ENCODE data around the gene GAA.
"Not testable (repeated sequence)": the region's sequence is repeated elsewhere in the genome, so short reads cannot be mapped to it uniquely, and the experiment has no call there.

The GAA gene

DNA sequence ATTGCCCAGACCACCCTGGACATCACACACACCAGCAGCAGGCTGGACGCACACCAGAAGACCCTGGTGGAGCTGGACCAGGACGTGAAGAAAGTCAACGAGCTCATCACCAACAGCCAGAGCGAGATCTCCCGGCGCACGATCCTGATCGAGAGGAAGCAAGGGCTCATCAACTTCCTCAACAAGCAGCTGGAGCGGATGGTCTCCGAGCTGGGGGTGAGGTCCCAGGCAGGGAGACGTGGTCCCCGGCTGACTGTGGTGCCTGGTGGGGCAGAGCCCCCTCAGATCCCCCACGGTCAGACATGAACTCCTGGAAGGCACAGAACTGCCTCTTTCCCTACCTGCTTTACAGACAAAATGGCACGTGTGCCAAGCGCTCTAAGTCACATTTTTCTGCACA is 16.6 kb upstream of the GAA start:
- no peak for DNase-seq

DNA sequence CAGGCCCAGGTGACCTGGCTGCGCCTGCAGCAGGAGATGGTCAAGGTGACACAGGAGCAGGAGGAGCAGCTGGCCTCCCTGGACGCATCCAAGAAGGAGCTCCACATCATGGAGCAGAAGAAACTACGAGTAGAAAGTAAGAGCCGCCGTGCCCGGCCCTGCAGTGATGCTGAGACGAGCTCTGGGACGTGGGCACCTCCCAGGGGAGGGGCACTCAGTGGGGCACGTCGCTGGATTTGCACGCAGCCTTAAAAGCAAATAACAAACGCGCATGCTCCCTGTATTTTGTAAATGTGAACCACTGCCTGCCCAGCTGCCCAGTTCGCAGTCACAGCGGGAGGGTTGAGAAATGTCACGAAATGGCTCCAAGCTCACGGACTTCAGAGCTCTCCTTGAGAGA is 15.3 kb upstream of the GAA start:
- no peak for DNase-seq

DNA sequence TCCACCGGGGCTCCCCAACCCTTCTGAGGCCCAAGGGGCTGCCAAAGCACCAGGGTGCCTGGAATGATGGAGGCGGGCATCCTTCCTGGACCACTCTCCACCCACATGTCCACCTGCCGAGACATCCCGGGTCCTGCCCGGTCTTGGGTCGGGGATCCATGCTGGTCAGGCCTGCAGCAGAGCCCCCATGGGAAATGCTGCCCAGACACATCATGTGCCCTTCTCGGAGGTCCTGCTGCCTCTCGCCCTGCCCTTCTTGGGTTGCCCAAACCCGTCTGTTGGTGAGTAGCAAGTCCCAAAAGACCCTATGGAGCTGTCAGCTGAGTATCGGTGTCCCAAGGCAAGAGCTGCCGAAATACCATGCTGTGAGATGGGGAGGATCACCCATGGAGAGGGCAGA is 14.8 kb upstream of the GAA start:
- no peak for DNase-seq

DNA sequence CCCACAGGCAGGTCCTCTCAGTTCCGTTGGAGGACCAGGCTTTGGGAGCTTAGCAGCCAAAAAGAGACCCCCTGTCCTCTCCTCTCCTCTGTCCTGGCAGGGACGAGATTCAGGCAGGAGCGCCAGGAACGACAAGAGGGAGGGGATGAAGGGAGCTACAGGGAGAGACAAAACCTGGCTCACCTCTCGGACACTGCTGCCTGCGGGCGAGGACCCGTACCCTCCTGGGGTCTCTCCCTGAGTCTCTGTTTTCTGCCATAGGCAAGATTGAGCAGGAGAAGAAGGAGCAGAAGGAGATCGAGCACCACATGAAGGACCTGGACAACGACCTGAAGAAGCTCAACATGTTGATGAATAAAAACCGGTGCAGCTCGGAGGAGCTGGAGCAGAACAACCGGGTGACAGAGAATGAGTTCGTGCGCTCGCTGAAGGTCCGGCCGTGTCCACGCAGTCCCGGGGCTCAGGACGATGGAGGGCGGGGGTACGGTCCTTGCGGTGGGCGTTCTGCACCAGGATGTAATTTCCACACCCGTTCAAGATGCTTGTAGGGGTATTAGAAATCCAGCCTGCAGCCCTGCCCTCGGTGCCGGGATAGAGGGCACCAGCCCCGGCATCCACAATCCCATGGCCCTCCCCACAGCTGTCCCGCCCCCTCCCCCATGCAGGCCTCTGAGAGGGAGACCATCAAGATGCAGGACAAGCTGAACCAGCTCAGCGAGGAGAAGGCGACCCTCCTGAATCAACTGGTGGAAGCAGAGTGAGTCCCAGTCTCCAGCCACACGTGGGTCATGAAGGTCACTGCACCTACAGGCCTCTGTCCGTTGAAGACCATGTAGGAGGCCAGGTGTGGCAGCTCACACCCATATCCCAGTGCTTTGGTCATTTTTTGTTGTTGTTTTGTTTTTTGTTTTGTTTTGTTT is 13.8 kb upstream of the GAA start:
- no peak for DNase-seq

DNA sequence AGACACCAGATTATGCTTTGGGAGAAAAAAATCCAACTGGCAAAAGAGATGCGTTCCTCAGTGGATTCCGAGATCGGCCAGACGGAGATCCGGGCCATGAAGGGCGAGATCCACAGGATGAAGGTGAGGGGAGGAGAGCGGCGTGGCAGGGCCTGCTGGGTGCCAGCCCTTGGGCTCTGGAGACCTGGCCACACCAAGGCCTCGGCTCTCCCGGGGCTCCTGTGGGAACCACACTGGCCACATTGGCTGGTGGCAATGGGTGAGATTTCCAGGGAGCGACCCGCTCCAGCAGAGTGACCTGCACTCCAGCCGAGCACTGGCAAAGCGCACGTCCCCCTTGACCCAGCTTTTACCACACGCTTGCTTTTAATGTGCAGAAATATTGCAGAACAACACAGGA is 11.6 kb upstream of the GAA start:
- DNase-seq: no peak

DNA sequence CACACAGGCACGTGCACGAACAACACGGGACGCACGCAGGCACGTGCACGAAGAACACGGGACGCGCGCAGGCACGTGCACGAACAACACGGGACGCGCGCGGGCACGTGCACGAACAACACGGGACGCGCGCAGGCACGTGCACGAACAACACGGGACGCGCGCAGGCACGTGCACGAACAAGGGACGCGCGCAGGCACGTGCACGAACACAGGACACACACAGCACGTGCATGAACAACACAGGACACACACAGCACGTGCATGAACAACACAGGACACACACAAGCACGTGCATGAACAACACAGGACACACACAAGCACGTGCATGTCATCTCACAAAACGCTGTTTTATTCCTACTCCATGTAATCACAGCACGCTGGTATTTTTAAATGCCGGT is 11.2 kb upstream of the GAA start:
- DNase-seq: not testable (repeated sequence)

DNA sequence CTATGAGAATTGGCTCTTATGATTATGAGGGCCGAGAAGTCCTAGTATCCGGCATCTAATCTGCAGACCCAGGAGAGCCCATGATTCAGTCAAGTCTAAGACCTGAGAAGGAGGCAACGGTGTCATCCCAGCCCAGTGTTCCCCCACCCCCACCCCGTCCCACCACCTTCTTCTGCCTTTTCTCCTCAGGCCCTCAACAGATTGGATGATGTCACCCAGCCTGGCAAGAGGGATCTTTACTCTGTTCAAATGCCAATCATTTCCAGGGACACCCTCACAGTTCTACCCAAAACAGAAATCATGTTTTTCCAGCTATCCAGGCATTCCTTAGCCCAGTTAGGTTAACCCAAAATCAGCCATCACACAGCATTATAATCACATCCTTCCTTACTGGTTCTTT is 10.0 kb upstream of the GAA start:
- no peak for DNase-seq

DNA sequence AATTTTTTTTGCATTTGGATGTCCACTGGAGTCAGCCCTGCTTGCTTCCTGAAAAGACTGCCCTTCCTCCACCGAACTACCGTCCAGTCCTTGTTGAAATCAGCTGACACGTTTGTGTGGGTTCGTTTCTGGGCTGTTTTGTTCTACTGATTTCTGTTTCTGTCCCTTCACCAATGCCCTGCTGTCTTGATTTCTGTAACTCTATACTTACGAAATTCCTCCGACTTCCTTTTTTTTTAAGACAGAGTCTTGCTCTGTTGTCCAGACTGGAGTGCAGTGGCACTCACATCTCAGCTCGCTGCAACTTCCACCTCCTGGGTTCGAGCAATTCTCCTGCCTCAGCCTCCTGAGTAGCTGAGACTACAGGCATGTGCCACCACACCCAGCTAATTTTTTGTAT is 8.4 kb upstream of the GAA start:
- no peak for DNase-seq

DNA sequence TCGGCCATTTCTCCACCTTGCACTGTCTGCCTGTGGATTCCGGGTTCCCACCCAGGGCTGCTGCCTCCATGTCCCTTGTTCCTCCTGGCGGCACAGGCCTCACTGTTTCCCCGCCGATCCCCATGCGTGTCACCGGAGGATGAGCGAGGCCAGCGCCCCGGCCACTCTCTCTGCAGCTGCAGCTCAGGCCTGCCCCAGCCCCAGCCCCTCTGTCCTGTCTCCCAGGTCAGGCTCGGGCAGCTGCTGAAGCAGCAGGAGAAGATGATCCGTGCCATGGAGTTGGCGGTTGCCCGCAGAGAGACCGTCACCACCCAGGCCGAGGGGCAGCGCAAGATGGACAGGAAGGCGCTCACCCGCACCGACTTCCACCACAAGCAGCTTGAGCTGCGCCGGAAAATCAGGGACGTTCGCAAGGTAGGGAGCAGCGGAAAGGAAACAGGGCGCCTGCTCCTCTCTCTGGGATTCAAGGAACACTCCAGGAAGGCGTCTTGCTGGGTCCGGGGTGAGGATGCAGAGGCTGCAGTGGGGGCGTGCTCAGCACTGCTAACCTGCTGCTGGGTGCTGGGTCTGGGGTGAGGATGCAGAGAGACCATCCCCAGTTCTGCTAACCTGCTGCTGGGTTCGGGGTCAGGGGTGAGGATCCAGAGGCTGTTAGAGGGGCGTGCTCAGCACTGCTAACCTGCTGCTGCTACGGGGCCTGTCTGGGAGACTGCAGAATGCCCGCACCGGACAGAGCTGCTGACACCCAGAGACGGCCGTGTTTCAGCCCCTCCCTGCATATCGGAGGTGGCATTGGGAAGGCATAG is 6.1 kb upstream of the GAA start:
- DNase-seq: no peak

DNA sequence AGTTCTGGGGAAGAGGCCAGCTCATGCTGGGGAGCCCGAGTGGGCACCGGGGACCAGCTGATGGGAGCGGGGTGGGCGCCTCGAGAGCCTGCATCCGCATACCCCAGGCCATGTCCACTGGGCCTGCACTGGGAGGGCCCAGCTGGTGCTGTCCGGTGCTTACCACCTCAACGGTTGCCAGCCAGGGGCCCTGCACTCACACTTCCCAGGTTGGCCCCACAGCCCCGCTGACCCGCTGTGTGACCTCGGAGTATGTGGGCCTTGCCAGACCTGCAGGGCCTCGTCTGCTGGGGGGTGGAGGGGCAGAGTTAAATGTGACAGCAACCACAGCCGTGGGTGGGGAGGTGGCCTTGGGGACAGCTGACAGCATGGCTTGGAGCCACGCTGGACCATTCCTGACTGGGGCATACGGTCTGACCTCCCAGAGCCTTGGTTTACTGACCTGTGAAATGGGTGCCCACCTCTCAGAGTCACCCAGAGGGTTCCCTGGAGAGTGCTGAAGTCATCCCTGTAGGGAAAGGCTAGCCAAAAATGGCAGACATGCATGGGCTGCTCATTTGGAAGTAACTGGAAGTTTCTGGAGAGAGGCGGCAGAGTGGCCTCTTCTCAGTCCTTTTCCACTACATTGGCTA is 5.4 kb upstream of the GAA start:
- DNase-seq: no peak

DNA sequence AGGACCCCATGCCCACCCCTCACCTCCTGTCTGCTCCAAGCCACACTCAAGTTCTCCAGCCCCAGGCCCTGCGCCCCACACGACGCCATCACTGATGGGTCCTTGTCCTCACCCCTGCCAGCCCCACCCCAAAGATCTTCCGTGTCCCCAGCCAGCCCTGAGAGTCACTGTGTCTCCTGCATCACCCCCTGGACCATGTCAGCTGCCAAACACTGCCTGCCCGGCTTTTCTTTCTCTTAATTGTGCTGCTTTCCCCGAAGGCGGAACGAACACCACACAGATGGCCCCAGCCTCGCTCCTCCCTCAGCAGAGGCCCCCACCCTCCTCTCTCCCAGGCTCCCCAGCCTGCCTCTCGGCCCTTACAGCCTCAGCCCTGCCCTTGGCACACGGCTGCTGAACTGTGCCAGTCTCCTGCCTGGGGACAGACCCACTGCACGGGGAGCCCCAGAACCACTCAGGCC is 4.8 kb upstream of the GAA start:
- no peak for DNase-seq

DNA sequence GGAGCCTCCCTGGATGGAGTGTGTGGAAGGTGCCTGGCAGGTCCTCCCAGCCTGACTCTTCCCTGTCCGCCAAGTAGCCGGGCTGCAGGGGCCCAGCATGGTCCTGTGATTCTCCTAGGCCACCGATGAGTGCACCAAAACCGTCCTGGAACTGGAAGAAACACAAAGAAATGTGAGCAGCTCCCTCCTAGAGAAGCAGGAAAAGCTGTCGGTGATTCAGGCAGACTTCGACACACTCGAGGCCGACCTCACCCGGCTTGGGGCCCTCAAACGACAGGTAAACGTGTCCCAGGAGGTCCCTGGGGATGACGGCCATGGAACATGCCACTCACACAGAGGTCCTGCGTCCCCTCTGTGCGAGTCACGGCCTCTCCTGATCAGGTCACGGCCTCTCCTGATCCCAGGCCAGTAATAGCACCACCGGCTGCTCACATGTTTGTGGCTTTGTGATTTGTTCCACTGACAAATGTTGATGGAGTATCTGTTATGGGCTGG is 4.2 kb upstream of the GAA start:
- DNase-seq: no peak

DNA sequence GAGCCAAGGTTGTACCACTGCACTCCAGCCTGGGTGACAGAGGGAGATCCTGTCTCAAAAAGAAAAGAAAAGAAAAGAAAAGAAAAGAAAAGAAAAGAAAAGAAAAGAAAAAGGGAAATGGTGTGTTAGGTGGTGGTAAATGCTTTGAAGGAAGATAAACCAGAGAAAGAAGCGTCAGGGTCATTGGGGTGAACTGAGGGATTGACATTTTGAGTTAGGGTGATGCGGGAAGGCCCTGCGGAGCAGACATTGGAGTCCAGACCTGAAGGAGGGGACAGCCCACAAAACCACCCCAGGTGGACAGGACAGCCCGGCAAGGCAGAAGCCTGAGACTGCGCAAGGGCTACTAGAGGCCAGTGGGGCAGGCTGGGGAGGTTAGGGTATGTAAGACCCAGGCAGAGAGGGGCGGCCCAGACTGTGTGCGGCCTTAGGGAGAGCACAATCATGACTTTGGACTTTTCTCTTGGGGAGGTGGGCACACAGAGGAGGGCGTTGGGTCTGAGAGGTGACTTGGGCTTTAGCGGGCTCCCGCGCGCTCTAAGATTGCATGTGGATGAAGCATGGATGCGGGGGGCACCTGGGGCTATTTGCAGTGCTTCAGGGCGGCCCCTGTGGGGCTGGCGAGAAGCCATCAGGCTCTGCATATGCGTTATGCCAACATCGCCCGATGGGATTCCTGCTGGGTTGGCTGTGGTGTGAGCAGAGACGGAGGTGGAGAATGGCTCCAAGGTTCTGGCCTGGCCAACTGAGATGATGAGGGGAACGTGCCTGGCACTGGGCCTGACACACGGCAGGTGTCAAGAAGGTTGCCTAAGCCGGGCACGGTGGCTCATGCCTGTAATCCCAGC is 3.3 kb upstream of the GAA start:
- DNase-seq: no peak

DNA sequence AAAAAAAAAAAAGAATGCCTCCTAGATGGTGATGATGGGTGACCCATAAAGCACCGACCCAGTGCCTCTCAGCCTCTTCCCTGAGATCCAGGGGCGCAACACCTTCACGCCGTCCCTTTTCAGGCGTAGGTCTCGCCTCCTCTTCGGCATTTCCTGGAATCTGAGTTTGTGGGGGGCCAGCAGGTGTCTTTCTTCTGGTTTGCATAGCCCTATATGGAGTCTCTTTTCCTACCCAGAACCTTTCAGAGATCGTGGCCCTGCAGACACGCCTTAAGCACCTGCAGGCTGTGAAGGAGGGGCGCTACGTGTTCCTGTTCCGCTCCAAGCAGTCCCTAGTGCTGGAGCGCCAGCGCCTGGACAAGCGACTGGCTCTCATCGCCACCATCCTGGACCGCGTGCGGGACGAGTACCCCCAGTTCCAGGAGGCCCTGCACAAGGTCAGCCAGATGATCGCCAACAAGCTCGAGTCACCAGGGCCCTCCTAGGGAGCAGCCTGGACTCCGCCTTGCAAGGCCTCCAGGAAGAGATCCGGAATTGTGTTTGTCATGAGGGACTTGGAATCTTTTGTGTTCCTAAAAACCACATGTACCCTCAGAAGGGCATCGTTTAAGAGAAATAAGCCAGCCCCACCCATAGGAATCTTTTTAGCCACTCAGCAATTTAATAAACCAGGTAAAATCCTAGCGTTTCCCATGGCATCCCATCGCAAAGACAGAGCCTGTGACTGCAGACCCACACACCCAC is 1.9 kb upstream of the GAA start:
- no peak for DNase-seq

DNA sequence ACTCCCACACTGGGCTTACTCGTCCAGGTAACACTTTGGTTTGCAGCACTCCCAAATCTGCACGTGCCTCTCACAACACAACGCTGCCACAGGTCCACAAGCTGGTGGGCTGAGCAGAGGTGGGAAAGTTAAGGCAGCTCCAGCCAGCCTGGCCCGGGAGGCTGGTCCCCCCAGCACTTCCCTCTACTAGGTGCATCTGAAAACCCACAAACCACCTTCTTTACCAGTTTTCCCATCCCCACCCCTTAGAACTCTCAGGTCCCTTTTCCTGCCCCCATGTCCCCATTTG is 1.4 kb upstream of the GAA start:
- no peak for DNase-seq

DNA sequence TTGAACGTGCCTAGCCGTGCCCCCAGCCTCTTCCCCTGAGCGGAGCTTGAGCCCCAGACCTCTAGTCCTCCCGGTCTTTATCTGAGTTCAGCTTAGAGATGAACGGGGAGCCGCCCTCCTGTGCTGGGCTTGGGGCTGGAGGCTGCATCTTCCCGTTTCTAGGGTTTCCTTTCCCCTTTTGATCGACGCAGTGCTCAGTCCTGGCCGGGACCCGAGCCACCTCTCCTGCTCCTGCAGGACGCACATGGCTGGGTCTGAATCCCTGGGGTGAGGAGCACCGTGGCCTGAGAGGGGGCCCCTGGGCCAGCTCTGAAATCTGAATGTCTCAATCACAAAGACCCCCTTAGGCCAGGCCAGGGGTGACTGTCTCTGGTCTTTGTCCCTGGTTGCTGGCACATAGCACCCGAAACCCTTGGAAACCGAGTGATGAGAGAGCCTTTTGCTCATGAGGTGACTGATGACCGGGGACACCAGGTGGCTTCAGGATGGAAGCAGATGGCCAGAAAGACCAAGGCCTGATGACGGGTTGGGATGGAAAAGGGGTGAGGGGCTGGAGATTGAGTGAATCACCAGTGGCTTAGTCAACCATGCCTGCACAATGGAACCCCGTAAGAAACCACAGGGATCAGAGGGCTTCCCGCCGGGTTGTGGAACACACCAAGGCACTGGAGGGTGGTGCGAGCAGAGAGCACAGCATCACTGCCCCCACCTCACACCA is 724 bp downstream of the GAA start:
- DNase-seq: peak; percentile 34

DNA sequence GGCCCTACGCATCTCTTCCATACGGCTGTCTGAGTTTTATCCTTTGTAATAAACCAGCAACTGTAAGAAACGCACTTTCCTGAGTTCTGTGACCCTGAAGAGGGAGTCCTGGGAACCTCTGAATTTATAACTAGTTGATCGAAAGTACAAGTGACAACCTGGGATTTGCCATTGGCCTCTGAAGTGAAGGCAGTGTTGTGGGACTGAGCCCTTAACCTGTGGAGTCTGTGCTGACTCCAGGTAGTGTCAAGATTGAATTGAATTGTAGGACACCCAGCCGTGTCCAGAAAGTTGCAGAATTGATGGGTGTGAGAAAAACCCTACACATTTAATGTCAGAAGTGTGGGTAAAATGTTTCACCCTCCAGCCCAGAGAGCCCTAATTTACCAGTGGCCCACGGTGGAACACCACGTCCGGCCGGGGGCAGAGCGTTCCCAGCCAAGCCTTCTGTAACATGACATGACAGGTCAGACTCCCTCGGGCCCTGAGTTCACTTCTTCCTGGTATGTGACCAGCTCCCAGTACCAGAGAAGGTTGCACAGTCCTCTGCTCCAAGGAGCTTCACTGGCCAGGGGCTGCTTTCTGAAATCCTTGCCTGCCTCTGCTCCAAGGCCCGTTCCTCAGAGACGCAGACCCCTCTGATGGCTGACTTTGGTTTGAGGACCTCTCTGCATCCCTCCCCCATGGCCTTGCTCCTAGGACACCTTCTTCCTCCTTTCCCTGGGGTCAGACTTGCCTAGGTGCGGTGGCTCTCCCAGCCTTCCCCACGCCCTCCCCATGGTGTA is 1.5 kb downstream of the GAA start:
- no peak for DNase-seq

DNA sequence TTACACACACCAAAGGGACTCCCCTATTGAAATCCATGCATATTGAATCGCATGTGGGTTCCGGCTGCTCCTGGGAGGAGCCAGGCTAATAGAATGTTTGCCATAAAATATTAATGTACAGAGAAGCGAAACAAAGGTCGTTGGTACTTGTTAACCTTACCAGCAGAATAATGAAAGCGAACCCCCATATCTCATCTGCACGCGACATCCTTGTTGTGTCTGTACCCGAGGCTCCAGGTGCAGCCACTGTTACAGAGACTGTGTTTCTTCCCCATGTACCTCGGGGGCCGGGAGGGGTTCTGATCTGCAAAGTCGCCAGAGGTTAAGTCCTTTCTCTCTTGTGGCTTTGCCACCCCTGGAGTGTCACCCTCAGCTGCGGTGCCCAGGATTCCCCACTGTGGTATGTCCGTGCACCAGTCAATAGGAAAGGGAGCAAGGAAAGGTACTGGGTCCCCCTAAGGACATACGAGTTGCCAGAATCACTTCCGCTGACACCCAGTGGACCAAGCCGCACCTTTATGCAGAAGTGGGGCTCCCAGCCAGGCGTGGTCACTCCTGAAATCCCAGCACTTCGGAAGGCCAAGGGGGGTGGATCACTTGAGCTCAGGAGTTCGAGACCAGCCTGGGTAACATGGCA is 2.2 kb downstream of the GAA start:
- DNase-seq: no peak

DNA sequence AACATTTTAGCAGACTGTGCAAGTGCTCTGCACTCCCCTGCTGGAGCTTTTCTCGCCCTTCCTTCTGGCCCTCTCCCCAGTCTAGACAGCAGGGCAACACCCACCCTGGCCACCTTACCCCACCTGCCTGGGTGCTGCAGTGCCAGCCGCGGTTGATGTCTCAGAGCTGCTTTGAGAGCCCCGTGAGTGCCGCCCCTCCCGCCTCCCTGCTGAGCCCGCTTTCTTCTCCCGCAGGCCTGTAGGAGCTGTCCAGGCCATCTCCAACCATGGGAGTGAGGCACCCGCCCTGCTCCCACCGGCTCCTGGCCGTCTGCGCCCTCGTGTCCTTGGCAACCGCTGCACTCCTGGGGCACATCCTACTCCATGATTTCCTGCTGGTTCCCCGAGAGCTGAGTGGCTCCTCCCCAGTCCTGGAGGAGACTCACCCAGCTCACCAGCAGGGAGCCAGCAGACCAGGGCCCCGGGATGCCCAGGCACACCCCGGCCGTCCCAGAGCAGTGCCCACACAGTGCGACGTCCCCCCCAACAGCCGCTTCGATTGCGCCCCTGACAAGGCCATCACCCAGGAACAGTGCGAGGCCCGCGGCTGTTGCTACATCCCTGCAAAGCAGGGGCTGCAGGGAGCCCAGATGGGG is 3.1 kb downstream of the GAA start:
- no peak for DNase-seq
